GM19328 (cell line): ENCODE data around the gene C4orf54.

Source experiments
- ATAC-seq: cut with Tn5 transposase; IDR thresholded peaks from one replicate; pipeline ENCODE4 v1.9.1; 2021; ENCODE audit warnings: mild to moderate bottlenecking, moderate library complexity; ENCODE audit not compliant: unreplicated experiment

The C4orf54 gene

GRCh38 chr4:99652596-99653436 lies 4.8 kb downstream of the C4orf54 start:
- no peak for ATAC-seq

- no peak for ATAC-seq
Observed at GRCh38 chr4:99651811-99652485, 5.7 kb downstream of the C4orf54 start.

- no peak for ATAC-seq
Observed at GRCh38 chr4:99651016-99651769, 6.4 kb downstream of the C4orf54 start.

GRCh38 chr4:99649778-99650177 lies 7.8 kb downstream of the C4orf54 start:
- no peak for ATAC-seq

- no peak for ATAC-seq
Observed at GRCh38 chr4:99649208-99649607, 8.4 kb downstream of the C4orf54 start.

GRCh38 chr4:99648321-99648720 lies 9.3 kb downstream of the C4orf54 start:
- ATAC-seq, result no peak

- no peak for ATAC-seq
Observed at GRCh38 chr4:99647071-99647470, 10.6 kb downstream of the C4orf54 start.

- no peak for ATAC-seq
Observed at GRCh38 chr4:99645638-99646037, 12.0 kb downstream of the C4orf54 start.

- ATAC-seq, result no peak
Observed at GRCh38 chr4:99645036-99645435, 12.6 kb downstream of the C4orf54 start.

- no peak for ATAC-seq
Observed at GRCh38 chr4:99644453-99644852, 13.2 kb downstream of the C4orf54 start.

- no peak for ATAC-seq
Observed at GRCh38 chr4:99642725-99643489, 14.7 kb downstream of the C4orf54 start.

GRCh38 chr4:99640676-99641075 lies 17.0 kb downstream of the C4orf54 start:
- ATAC-seq, result no peak

- ATAC-seq, result no peak
Observed at GRCh38 chr4:99637174-99637573, 20.5 kb downstream of the C4orf54 start.

GRCh38 chr4:99636422-99636821 lies 21.2 kb downstream of the C4orf54 start:
- no peak for ATAC-seq

GRCh38 chr4:99635601-99636000 lies 22.0 kb downstream of the C4orf54 start:
- ATAC-seq, result no peak

GRCh38 chr4:99634742-99635360 lies 22.8 kb downstream of the C4orf54 start:
- ATAC-seq, result no peak

- ATAC-seq, result no peak
Observed at GRCh38 chr4:99633772-99634171, 23.9 kb downstream of the C4orf54 start.

GRCh38 chr4:99630857-99631360 lies 26.7 kb downstream of the C4orf54 start:
- ATAC-seq, result no peak

GRCh38 chr4:99629962-99630554 lies 27.6 kb downstream of the C4orf54 start:
- ATAC-seq, result no peak

- no peak for ATAC-seq
Observed at GRCh38 chr4:99628040-99628439, 29.6 kb downstream of the C4orf54 start.
